Kidney (tissue), 14 donors: ENCODE measurements around the gene FAM89A. TPM values are rescaled to one million over a fixed set of nuclear protein-coding genes. Genes with fewer than 3 reads are reported as not detected.

Experiments
- DNase-seq, 5 donors: peaks; one replicate each; pipeline ENCODE4 v3.0.0-alpha.2; 2013 to 2020
- FAIRE-seq: peaks from 2 replicates; lab custom pipeline; 2012; peaks lifted over from hg19 to GRCh38; lab: Jason Lieb, UNC
- H3K27ac ChIP-seq, 2 donors: one replicate each; pipeline ENCODE4 v1.7.0; 2013; ENCODE audit warnings: low read depth in 2 of 2, low read length in 2 of 2, inconsistent platforms in 1 of 2
- H3K27me3 ChIP-seq: one replicate; pipeline ENCODE4 v1.7.1; 2013; ENCODE audit warnings: low read length, inconsistent platforms; ENCODE audit not compliant: control insufficient read depth, insufficient read depth
- H3K36me3 ChIP-seq, 3 donors: one replicate each; pipeline versions ENCODE4 v1.7.0 to v1.7.1; 2013; ENCODE audit warnings: low read length in 3 of 3, control low read depth in 1 of 3, inconsistent platforms in 1 of 3; ENCODE audit not compliant: insufficient read depth in 3 of 3, control insufficient read depth in 2 of 3
- H3K4me1 ChIP-seq, 3 donors: one replicate each; pipeline versions ENCODE4 v1.7.0 to v1.7.1; 2013; ENCODE audit warnings: low read length in 3 of 3, inconsistent platforms in 1 of 3, low read depth in 1 of 3; ENCODE audit not compliant: control insufficient read depth in 2 of 3, insufficient read depth in 2 of 3
- H3K4me3 ChIP-seq, 3 donors: one replicate each; pipeline versions ENCODE4 v1.7.0 to v1.8.1; 2013; ENCODE audit warnings: low read length in 3 of 3, control low read depth in 1 of 3, inconsistent platforms in 1 of 3
- H3K9ac ChIP-seq, 3 donors: one replicate each; pipeline versions ENCODE4 v1.7.0 to v1.7.1; 2013; ENCODE audit warnings: low read length in 3 of 3, control low read depth in 1 of 3, inconsistent platforms in 1 of 3
- H3K9me3 ChIP-seq, 3 donors: one replicate each; pipeline versions ENCODE4 v1.7.0 to v1.7.1; 2013; ENCODE audit warnings: low read length in 3 of 3, control low read depth in 1 of 3, inconsistent platforms in 1 of 3; ENCODE audit not compliant: control insufficient read depth in 2 of 3, insufficient read depth in 1 of 3
- intact Hi-C: fragments of 100-400 bp; cut with DNase I; formaldehyde crosslinking; loops from one replicate; pipeline ENCODE4 v1.11.1; 2022
- polyA plus RNA-seq: library from polyadenylated mRNA; stranded (reverse); fragments of 350-450 nt; fragmentation: Illumina TruSeq; extraction: RNeasy Lipid Tissue Mini Kit (QIAGEN cat#74804); gene quantifications from one replicate; pipeline ENCODE4 v1.2.3, GENCODE V29; 2014; ENCODE audit warnings: low read depth, low replicate concordance; ENCODE audit not compliant: insufficient read depth
- total RNA-seq: library from RNA; stranded (reverse); fragmentation: NEBNext Ultra II Directional; extraction: Animal tissue kit (Norgen Biotek cat#: 25700); gene quantifications from one replicate; pipeline ENCODE4 v1.2.1, GENCODE V29; 2021
- TF ChIP-seq, protein P1 (sequence below): IDR thresholded peaks from 3 replicates; pipeline ENCODE4 v1.5.1; 2012; ENCODE audit warnings: mild to moderate bottlenecking, moderate library complexity, borderline replicate concordance; ENCODE audit not compliant: insufficient read depth; ENCODE audit errors: extremely low read depth
- donor health status: control.
- donor health status: control.
- donor health status: control.
- donor health status: control.
- donor health status: control.
- donor health status: DM: yes; HTN: yes; CAD: no.
- donor health status: Normal renal cell carcinoma (clear cell type).

The FAM89A gene
- total and polyA plus RNA-seq, 2 donors from 2014 or later, result 14.9 to 19.9 TPM

DNA sequence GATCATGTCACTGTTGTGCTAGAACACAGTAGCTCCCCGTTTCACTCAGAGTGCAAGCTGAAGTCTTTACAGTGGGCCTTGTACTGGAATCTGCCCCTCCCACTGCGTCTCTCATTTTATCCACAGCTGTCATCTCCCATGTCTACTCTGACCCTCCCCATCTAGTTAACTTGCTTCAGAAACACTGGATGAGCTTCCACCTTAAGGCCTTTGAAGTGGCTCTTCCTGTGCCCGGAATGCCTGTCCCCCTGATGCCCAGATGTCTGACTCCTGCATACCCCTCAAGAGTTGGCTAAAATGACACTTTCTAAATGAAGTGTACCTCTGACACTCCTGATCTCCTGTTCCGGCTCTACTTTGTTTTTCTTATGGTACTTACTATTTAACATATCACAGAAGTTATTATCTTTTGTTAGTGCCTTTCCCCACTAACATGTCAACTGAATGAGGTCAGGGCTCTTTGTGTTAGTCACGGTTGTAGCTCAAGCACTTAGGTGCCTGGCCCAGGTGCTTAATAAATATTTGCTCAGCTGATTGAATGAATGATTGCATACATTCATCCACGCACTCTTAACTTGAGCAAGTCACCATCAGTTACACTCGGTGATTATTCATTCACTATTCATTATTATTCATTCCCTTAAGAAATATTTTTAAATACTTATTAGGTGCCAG lies 47.8 kb downstream of the FAM89A start:
- DNase-seq, result no peak
- no peak overlapping the region for H3K4me3 ChIP-seq

DNA sequence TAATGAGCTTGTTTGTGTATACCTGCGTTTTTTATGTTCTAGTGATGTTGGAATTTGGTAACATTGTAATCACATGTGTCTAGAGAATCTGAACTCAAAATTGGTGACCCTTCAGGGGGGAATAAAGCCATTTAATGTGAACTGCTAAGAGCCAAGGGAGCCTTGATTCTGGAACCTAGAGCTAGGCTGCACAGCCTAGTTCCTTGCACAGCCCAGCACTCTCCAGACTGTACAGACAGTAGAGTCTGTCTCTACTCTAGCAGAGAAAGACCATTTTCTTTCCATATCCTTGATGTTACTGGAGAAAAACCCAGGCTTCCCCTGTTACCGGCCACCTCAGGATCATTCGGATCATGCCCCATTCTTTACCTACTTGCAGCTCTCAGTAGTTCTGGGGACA lies 52.6 kb downstream of the FAM89A start:
- no peaks in the 10 kb centered on the region for H3K27me3 ChIP-seq
- no peak overlapping the region for H3K27ac ChIP-seq
- DNase-seq, result no peak
- H3K9ac ChIP-seq, result no peak overlapping the region
- H3K9me3 ChIP-seq, result no peaks in the 10 kb centered on the region
- TF ChIP-seq, protein P1, sequence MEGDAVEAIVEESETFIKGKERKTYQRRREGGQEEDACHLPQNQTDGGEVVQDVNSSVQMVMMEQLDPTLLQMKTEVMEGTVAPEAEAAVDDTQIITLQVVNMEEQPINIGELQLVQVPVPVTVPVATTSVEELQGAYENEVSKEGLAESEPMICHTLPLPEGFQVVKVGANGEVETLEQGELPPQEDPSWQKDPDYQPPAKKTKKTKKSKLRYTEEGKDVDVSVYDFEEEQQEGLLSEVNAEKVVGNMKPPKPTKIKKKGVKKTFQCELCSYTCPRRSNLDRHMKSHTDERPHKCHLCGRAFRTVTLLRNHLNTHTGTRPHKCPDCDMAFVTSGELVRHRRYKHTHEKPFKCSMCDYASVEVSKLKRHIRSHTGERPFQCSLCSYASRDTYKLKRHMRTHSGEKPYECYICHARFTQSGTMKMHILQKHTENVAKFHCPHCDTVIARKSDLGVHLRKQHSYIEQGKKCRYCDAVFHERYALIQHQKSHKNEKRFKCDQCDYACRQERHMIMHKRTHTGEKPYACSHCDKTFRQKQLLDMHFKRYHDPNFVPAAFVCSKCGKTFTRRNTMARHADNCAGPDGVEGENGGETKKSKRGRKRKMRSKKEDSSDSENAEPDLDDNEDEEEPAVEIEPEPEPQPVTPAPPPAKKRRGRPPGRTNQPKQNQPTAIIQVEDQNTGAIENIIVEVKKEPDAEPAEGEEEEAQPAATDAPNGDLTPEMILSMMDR, result no peak
- peaks cover 2 to 4% (median 3%) of the 10 kb centered on the region in 3 donors for H3K4me1 ChIP-seq
- intact Hi-C loops, result no loop called here
- FAIRE-seq, result no peak
- H3K36me3 ChIP-seq, result peaks cover 0 to 10% (median 3%) of the 10 kb centered on the region in 3 donors
- H3K4me3 ChIP-seq, result no peak overlapping the region

More for the DNA sequence above, 47.8 kb downstream of the FAM89A start:
- H3K9ac ChIP-seq, result no peak overlapping the region
- TF ChIP-seq, protein P1, result no peak
- no peak for FAIRE-seq
- intact Hi-C loops, result no loop called here
- H3K4me1 ChIP-seq, result no peaks in the 10 kb centered on the region
- H3K9me3 ChIP-seq, result no peaks in the 10 kb centered on the region
- H3K27ac ChIP-seq, result no peak overlapping the region
- H3K36me3 ChIP-seq, result peaks cover 2 to 17% (median 9%) of the 10 kb centered on the region in 3 donors
- H3K27me3 ChIP-seq, result no peaks in the 10 kb centered on the region

DNA sequence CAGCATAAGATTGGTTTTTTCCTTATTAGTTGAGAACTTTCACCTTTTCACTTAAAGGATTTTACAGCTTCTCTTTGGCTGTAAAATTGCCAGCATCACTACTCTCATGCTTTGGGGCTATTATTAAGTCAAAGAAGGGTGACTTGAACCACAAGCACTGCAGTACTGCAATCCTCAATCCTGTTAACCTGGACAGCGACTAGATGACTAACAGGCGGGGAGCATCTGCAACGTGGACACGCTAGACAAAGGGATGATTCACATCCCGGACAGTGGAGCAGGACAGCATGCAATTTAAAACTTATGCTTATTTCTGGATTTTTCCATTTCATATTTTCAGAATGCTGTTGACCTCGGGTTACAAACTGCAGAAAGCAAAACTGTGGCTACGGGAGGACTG lies 53.1 kb downstream of the FAM89A start:
- Histone ChIP-seq H3K27ac (no peak overlapping the region), H3K9me3 (no peaks in the 10 kb centered on the region), H3K4me3 (no peak overlapping the region), H3K4me1 (peaks cover 2 to 4% (median 3%) of the 10 kb centered on the region in 3 donors), H3K27me3 (no peaks in the 10 kb centered on the region), H3K9ac (no peak overlapping the region), H3K36me3 (peaks cover 0 to 6% (median 0%) of the 10 kb centered on the region in 3 donors)
- TF ChIP-seq, protein P1, result no peak
- no peak for FAIRE-seq
- DNase-seq, result no peak
- intact Hi-C loops, result no loop called here
